Fibroblast of skin of right quadriceps (primary cell): Measurements from ENCODE around the gene LRP2.
"Not testable (repeated sequence)": the region's sequence is repeated elsewhere in the genome, so short reads cannot be mapped to it uniquely, and the experiment has no call there.

Experiments
- DNase-seq: peaks from one replicate; pipeline ENCODE4 v3.0.0-alpha.2; 2013

The LRP2 gene

GRCh38 chr2:169300636-169301530 is 61.5 kb downstream of the LRP2 start:
- no peak for DNase-seq

GRCh38 chr2:169298007-169298406 is 64.3 kb downstream of the LRP2 start:
- DNase-seq = no peak

- DNase-seq = no peak
Observed at GRCh38 chr2:169294001-169294675, 68.2 kb downstream of the LRP2 start.

GRCh38 chr2:169291517-169291916 is 70.8 kb downstream of the LRP2 start:
- DNase-seq = no peak

GRCh38 chr2:169290433-169290832 is 71.9 kb downstream of the LRP2 start:
- no peak for DNase-seq

- DNase-seq = no peak
Observed at GRCh38 chr2:169287666-169288065, 74.7 kb downstream of the LRP2 start.

GRCh38 chr2:169286624-169287231 is 75.6 kb downstream of the LRP2 start:
- no peak for DNase-seq

GRCh38 chr2:169285531-169286235 is 76.7 kb downstream of the LRP2 start:
- DNase-seq = no peak

- DNase-seq = no peak
Observed at GRCh38 chr2:169280502-169280901, 81.8 kb downstream of the LRP2 start.

- no peak for DNase-seq
Observed at GRCh38 chr2:169275696-169276444, 86.5 kb downstream of the LRP2 start.

GRCh38 chr2:169272010-169272409 is 90.3 kb downstream of the LRP2 start:
- DNase-seq = no peak

GRCh38 chr2:169270574-169270973 is 91.8 kb downstream of the LRP2 start:
- not testable (repeated sequence) for DNase-seq

GRCh38 chr2:169265591-169265990 is 96.7 kb downstream of the LRP2 start:
- no peak for DNase-seq

GRCh38 chr2:169260846-169261642 is 101.3 kb downstream of the LRP2 start:
- DNase-seq = no peak

- no peak for DNase-seq
Observed at GRCh38 chr2:169260246-169260645, 102.1 kb downstream of the LRP2 start.

GRCh38 chr2:169259402-169259801 is 102.9 kb downstream of the LRP2 start:
- DNase-seq = no peak

- DNase-seq = no peak
Observed at GRCh38 chr2:169258045-169258601, 104.2 kb downstream of the LRP2 start.

- DNase-seq = no peak
Observed at GRCh38 chr2:169254774-169255173, 107.6 kb downstream of the LRP2 start.

- DNase-seq = no peak
Observed at GRCh38 chr2:169247211-169247610, 115.1 kb downstream of the LRP2 start.

- no peak for DNase-seq
Observed at GRCh38 chr2:169240405-169240804, 121.9 kb downstream of the LRP2 start.

GRCh38 chr2:169237939-169238338 is 124.4 kb downstream of the LRP2 start:
- no peak for DNase-seq
